ENCODE measurements around the gene BRAF. TPM values are rescaled to one million over a fixed set of nuclear protein-coding genes. Genes with fewer than 3 reads are reported as not detected.

BRAF gene
- total RNA-seq, 4 donors from 2014 or later, result 43.5 to 56.5 (median 49.5) TPM

GRCh38 chr7:140778568-140778967 is 146.2 kb downstream of the BRAF start:
- no peak for DNase-seq (ENCODE audit: low spot score in 2 of 2)
- Histone ChIP-seq H3K4me1 (no peaks in the 10 kb centered on the region), H3K9me3 (no peaks in the 10 kb centered on the region), H3K4me3 (no peak overlapping the region), H3K27ac (no peak overlapping the region), H3K27me3 (no peaks in the 10 kb centered on the region), H3K36me3 (peaks cover 0 to 75% (median 0%) of the 10 kb centered on the region in 3 donors)
- TF ChIP-seq EP300 (IDR thresholded peaks at IDR 0.05) (no peak), CTCF (IDR thresholded peaks at IDR 0.05) (no peak), POLR2A (IDR thresholded peaks at IDR 0.05) (no peak)
- 85 to 88% methylated on average over 1 of the region's 1 CpG for WGBS, 2 donors

GRCh38 chr7:140774371-140774770 is 150.4 kb downstream of the BRAF start:
- 94 to 95% methylated on average over 4 of the region's 4 CpGs for WGBS, 2 donors
- H3K36me3 ChIP-seq, result peaks cover 0 to 74% (median 0%) of the 10 kb centered on the region in 3 donors
- no peaks in the 10 kb centered on the region for H3K9me3 ChIP-seq

GRCh38 chr7:140773104-140773503 is 151.6 kb downstream of the BRAF start:
- no peak for TF ChIP-seq EP300 (IDR thresholded peaks at IDR 0.05)
- no peak for TF ChIP-seq POLR2A (IDR thresholded peaks at IDR 0.05)
- no peak for TF ChIP-seq CTCF (IDR thresholded peaks at IDR 0.05)
- H3K4me1 ChIP-seq, result no peaks in the 10 kb centered on the region
- H3K4me3 ChIP-seq, result no peak overlapping the region
- H3K36me3 ChIP-seq, result peaks cover 0 to 80% (median 0%) of the 10 kb centered on the region in 3 donors
- H3K27me3 ChIP-seq, result no peaks in the 10 kb centered on the region
- 92% methylated on average over 3 of the region's 3 CpGs for WGBS, 2 donors
- peaks cover 0 to 3% (median 0%) of the 10 kb centered on the region in 4 donors for H3K9me3 ChIP-seq
- H3K27ac ChIP-seq, result no peak overlapping the region
- DNase-seq (ENCODE audit: low spot score in 2 of 2), result no peak

More at GRCh38 chr7:140774371-140774770, 150.4 kb downstream of the BRAF start:
- Histone ChIP-seq H3K4me1 (no peaks in the 10 kb centered on the region), H3K27me3 (no peaks in the 10 kb centered on the region), H3K4me3 (no peak overlapping the region), H3K27ac (no peak overlapping the region)
- no peak for DNase-seq (ENCODE audit: low spot score in 2 of 2)
- TF ChIP-seq EP300 (IDR thresholded peaks at IDR 0.05), result no peak
- no peak for TF ChIP-seq CTCF (IDR thresholded peaks at IDR 0.05)
- TF ChIP-seq POLR2A (IDR thresholded peaks at IDR 0.05), result no peak

GRCh38 chr7:140771826-140772225 is 152.9 kb downstream of the BRAF start:
- peaks cover 0 to 82% (median 0%) of the 10 kb centered on the region in 3 donors for H3K36me3 ChIP-seq
- H3K4me1 ChIP-seq, result no peaks in the 10 kb centered on the region
- no peak overlapping the region for H3K4me3 ChIP-seq
- TF ChIP-seq CTCF (IDR thresholded peaks at IDR 0.05) (no peak), EP300 (IDR thresholded peaks at IDR 0.05) (no peak), POLR2A (IDR thresholded peaks at IDR 0.05) (no peak)
- H3K9me3 ChIP-seq, result peaks cover 0 to 3% (median 0%) of the 10 kb centered on the region in 4 donors
- no peak for DNase-seq (ENCODE audit: low spot score in 2 of 2)
- H3K27ac ChIP-seq, result no peak overlapping the region
- H3K27me3 ChIP-seq, result no peaks in the 10 kb centered on the region

GRCh38 chr7:140769852-140770251 is 154.9 kb downstream of the BRAF start:
- peaks cover 0 to 9% (median 0%) of the 10 kb centered on the region in 4 donors for H3K9me3 ChIP-seq
- no peak overlapping the region for H3K27ac ChIP-seq

More at GRCh38 chr7:140769852-140770251, 154.9 kb downstream of the BRAF start:
- no peak overlapping the region for H3K4me3 ChIP-seq
- H3K36me3 ChIP-seq, result peaks cover 0 to 77% (median 0%) of the 10 kb centered on the region in 3 donors
- no peak for DNase-seq (ENCODE audit: low spot score in 2 of 2)
- no peak for TF ChIP-seq CTCF (IDR thresholded peaks at IDR 0.05)
- no peaks in the 10 kb centered on the region for H3K27me3 ChIP-seq
- no peaks in the 10 kb centered on the region for H3K4me1 ChIP-seq
- WGBS, 2 donors, result 88% methylated on average over 3 of the region's 3 CpGs

All from tibial nerve (tissue), 4 donors.